SK-N-SH (cell line): Measurements from ENCODE around the gene SCYGR4. TPM values are rescaled to one million over a fixed set of nuclear protein-coding genes. Genes with fewer than 3 reads are reported as not detected.

Source experiments
- CTCF ChIA-PET: fragments of 300-600, 350-600 bp; formaldehyde crosslinking; extraction: SDS; loops from one replicate; lab custom pipeline; 2021; lab: Yijun Ruan, JAX
- POLR2A ChIA-PET: fragments of 350-600 bp; sonication (Branson Sonifier 250); formaldehyde crosslinking; extraction: SDS; loops from one replicate; lab custom pipeline; 2020; ENCODE audit warnings: antibody characterized with exemption, inconsistent platforms; lab: Yijun Ruan, JAX
- DNase-seq: peaks from one replicate; pipeline ENCODE4 v3.0.0; 2012
- H2AFZ ChIP-seq: fragments of 200-600 bp; sonication (generic); 2 replicates; pipeline ENCODE4 v1.8.1; 2016; ENCODE audit warnings: antibody characterized with exemption, mild to moderate bottlenecking, low read depth
- H3F3A ChIP-seq: fragments of 200-600 bp; sonication (generic); replicated peaks from 2 replicates; pipeline ENCODE3; 2016; ENCODE audit warnings: antibody characterized with exemption, mild to moderate bottlenecking; ENCODE audit not compliant: insufficient read depth
- H3K27ac ChIP-seq, 2 experiments: fragments of 200-500 bp in 1 of 2; fragments of 200-600 bp in 1 of 2; sonication (Bioruptor generic) in 1 of 2; sonication (generic), shearing (Covaris generic) in 1 of 2; 2 replicates each; pipeline versions ENCODE4 v1.5.1 to v1.6.1; 2014 to 2016; ENCODE audit warnings: low read depth in 2 of 2, inconsistent platforms in 1 of 2, low read length in 1 of 2, mild to moderate bottlenecking in 1 of 2, mixed read lengths in 1 of 2
- H3K27me3 ChIP-seq: fragments of 200-600 bp; sonication (generic), shearing (Covaris generic); 2 replicates; pipeline ENCODE4 v1.6.1; 2016; ENCODE audit warnings: mixed run types; ENCODE audit not compliant: insufficient read depth
- H3K36me3 ChIP-seq, 2 experiments: fragments of 200-500 bp in 1 of 2; fragments of 200-600 bp in 1 of 2; sonication (Bioruptor generic) in 1 of 2; sonication (generic) in 1 of 2; replicated peaks in 1 of 2; 2 replicates each; pipeline versions ENCODE3 to v1.5.1; 2014 to 2016; ENCODE audit warnings: low read length in 1 of 2, mild to moderate bottlenecking in 1 of 2; ENCODE audit not compliant: insufficient read depth in 2 of 2, control insufficient read depth in 1 of 2
- H3K4me1 ChIP-seq, 2 experiments: fragments of 200-500 bp in 1 of 2; fragments of 200-600 bp in 1 of 2; sonication (Bioruptor generic) in 1 of 2; sonication (generic), shearing (Covaris generic) in 1 of 2; 2 replicates each; pipeline versions ENCODE4 v1.5.1 to v1.6.1; 2014 to 2016; ENCODE audit warnings: low read depth in 1 of 2, low read length in 1 of 2, mixed run types in 1 of 2; ENCODE audit not compliant: insufficient read depth in 2 of 2, control insufficient read depth in 1 of 2
- H3K4me2 ChIP-seq: fragments of 200-600 bp; sonication (generic), shearing (Covaris generic); 2 replicates; pipeline ENCODE4 v1.6.1; 2017; ENCODE audit warnings: mixed run types
- H3K4me3 ChIP-seq, 2 experiments: fragments of 200-500 bp in 1 of 2; fragments of 200-600 bp in 1 of 2; sonication (Bioruptor generic) in 1 of 2; sonication (generic), shearing (Covaris generic) in 1 of 2; 2 replicates each; pipeline versions ENCODE4 v1.5.1 to v1.8.1; 2014 to 2016; ENCODE audit warnings: low read depth in 2 of 2, inconsistent platforms in 1 of 2, low read length in 1 of 2, mild to moderate bottlenecking in 1 of 2, mixed read lengths in 1 of 2, moderate library complexity in 1 of 2
- H3K79me2 ChIP-seq: fragments of 200-600 bp; sonication (generic); 2 replicates; pipeline ENCODE4 v1.8.1; 2017; ENCODE audit warnings: mild to moderate bottlenecking; ENCODE audit not compliant: insufficient read depth
- H3K9ac ChIP-seq: fragments of 200-600 bp; sonication (generic); 2 replicates; pipeline ENCODE4 v1.6.1; 2017; ENCODE audit warnings: mixed run types
- H3K9me2 ChIP-seq: fragments of 200-600 bp; sonication (generic); 2 replicates; pipeline ENCODE4 v1.6.1; 2017; ENCODE audit warnings: mixed run types
- H3K9me3 ChIP-seq: fragments of 200-600 bp; sonication (generic); 2 replicates; pipeline ENCODE4 v1.6.1; 2017; ENCODE audit warnings: mixed run types, mild to moderate bottlenecking, moderate library complexity
- H4K20me1 ChIP-seq: fragments of 200-600 bp; sonication (generic); 2 replicates; pipeline ENCODE4 v1.6.1; 2017; ENCODE audit warnings: mild to moderate bottlenecking, mixed run types; ENCODE audit not compliant: insufficient read depth
- CHD2 ChIP-seq: fragments of 150-350 bp; IDR thresholded peaks from 2 replicates; pipeline ENCODE4 v1.6.1; 2018; ENCODE audit warnings: low read length; ENCODE audit not compliant: partially characterized antibody
- CTCF ChIP-seq: fragments of 200-600 bp; sonication (generic); IDR thresholded peaks from 2 replicates; pipeline ENCODE4 v1.6.1; 2017; ENCODE audit warnings: antibody characterized with exemption, mild to moderate bottlenecking, moderate library complexity
- FOSL2 ChIP-seq: IDR thresholded peaks from 2 replicates; pipeline ENCODE4 v1.4.0; 2012; ENCODE audit warnings: low read depth, mild to moderate bottlenecking, moderate library complexity, borderline replicate concordance
- FOXM1 ChIP-seq: IDR thresholded peaks from 2 replicates; pipeline ENCODE4 v1.4.0; 2012; ENCODE audit warnings: low read depth, mild to moderate bottlenecking
- GABPA ChIP-seq: IDR thresholded peaks from 2 replicates; pipeline ENCODE4 v1.4.0; 2012; ENCODE audit warnings: low read depth, mild to moderate bottlenecking
- GATA2 ChIP-seq: sonication (generic); formaldehyde crosslinking; IDR thresholded peaks from 2 replicates; pipeline ENCODE4 v1.5.0; 2020; ENCODE audit warnings: mild to moderate bottlenecking, missing genetic modification reagents
- IRF3 ChIP-seq: fragments of 150-350 bp; IDR thresholded peaks from 2 replicates; pipeline ENCODE4 v1.6.1; 2016; ENCODE audit warnings: mild to moderate bottlenecking, low read depth, low read length
- JUND ChIP-seq: IDR thresholded peaks from 2 replicates; pipeline ENCODE4 v1.4.0; 2012
- MEF2A ChIP-seq: IDR thresholded peaks from 2 replicates; pipeline ENCODE4 v1.4.0; 2012; ENCODE audit warnings: low read depth, borderline replicate concordance
- MXI1 ChIP-seq: IDR thresholded peaks from 2 replicates; pipeline ENCODE4 v1.6.1; 2012; ENCODE audit warnings: mild to moderate bottlenecking, low read depth, low read length, improper control_type of control experiment
- NFIC ChIP-seq: IDR thresholded peaks from 2 replicates; pipeline ENCODE4 v1.4.0; 2012; ENCODE audit warnings: borderline replicate concordance
- NRF1 ChIP-seq: IDR thresholded peaks from 2 replicates; pipeline ENCODE4 v1.6.1; 2012; ENCODE audit warnings: low read depth, mild to moderate bottlenecking, low read length
- RAD21 ChIP-seq: IDR thresholded peaks from 2 replicates; pipeline ENCODE4 v1.6.1; 2012; ENCODE audit warnings: mild to moderate bottlenecking, low read length
- RCOR1 ChIP-seq: fragments of 150-350 bp; IDR thresholded peaks from 2 replicates; pipeline ENCODE4 v1.6.1; 2017; ENCODE audit warnings: antibody characterized with exemption, low read length
- RFX5 ChIP-seq: IDR thresholded peaks from 2 replicates; pipeline ENCODE4 v1.6.1; 2012; ENCODE audit warnings: mild to moderate bottlenecking, improper control_type of control experiment, low read length
- SIN3A ChIP-seq: IDR thresholded peaks from 2 replicates; pipeline ENCODE4 v1.6.1; 2012; ENCODE audit warnings: low read depth, mild to moderate bottlenecking, low read length, moderate library complexity, borderline replicate concordance
- SMC3 ChIP-seq: IDR thresholded peaks from 2 replicates; pipeline ENCODE4 v1.6.1; 2012; ENCODE audit warnings: low read depth, low read length, improper control_type of control experiment
- TAF1 ChIP-seq: IDR thresholded peaks from 2 replicates; pipeline ENCODE4 v1.6.1; 2012; ENCODE audit warnings: low read depth, mild to moderate bottlenecking, low read length, moderate library complexity, borderline replicate concordance
- TEAD4 ChIP-seq: IDR thresholded peaks from 2 replicates; pipeline ENCODE4 v1.4.0; 2012; ENCODE audit warnings: mild to moderate bottlenecking, borderline replicate concordance; ENCODE audit not compliant: insufficient read depth
- USF2 ChIP-seq: fragments of 150-350 bp; IDR thresholded peaks from 2 replicates; pipeline ENCODE4 v1.6.1; 2017; ENCODE audit warnings: antibody characterized with exemption, low read length, low read depth, borderline replicate concordance
- WGBS: methylation state at CpG from one replicate; pipeline ENCODE4 v1.1.6; 2017; ENCODE audit warnings: low lambda C conversion rate; 5-methylcytosine and 5-hydroxymethylcytosine counted together
- polyA plus RNA-seq, 3 experiments: library from polyadenylated mRNA; depleted of rRNA; stranded (reverse); fragments of >200 nt; gene quantifications; 2 replicates each; pipeline ENCODE4 v1.2.3, GENCODE V29; 2012
- TF ChIP-seq, protein P1 (sequence below): IDR thresholded peaks from 2 replicates; pipeline ENCODE4 v1.4.0; 2012; ENCODE audit warnings: low read depth
- TF ChIP-seq, protein P2 (sequence below): IDR thresholded peaks from 2 replicates; pipeline ENCODE4 v1.4.0; 2012; ENCODE audit warnings: low read depth, borderline replicate concordance
- TF ChIP-seq, protein P3 (sequence below): IDR thresholded peaks from 2 replicates; pipeline ENCODE4 v1.4.0; 2012; ENCODE audit warnings: low read depth, borderline replicate concordance

The SCYGR4 gene
- polyA plus RNA-seq, 1 of the 3 experiments (the other 2 are of a cell fraction), result not detected

DNA sequence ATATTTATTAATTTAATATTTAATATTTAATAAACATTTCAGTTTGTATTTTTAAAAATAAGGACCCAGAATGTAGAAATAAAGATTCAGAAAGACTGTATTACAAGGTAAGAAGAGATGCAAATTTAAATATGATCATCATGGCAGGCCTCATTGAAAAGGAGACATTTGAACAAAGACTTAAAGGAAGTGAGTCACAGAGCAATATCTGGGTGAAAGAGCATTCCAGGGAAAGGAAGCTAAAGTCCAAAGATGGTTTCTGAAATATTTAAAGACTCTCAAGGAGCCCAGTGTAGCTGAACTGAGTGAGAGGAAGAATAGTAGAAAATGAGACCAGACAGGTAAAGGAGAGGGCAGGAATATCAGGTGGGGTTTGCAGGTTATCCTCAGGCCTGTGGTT, 5.9 kb downstream of the SCYGR4 start (continued):
- TF ChIP-seq CTCF (no peak), IRF3 (no peak), MEF2A (no peak), GATA2 (no peak), JUND (peak; percentile 45), FOXM1 (no peak), SMC3 (no peak)
- TF ChIP-seq, protein P1, sequence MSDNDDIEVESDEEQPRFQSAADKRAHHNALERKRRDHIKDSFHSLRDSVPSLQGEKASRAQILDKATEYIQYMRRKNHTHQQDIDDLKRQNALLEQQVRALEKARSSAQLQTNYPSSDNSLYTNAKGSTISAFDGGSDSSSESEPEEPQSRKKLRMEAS, result no peak
- TF ChIP-seq, protein P2, sequence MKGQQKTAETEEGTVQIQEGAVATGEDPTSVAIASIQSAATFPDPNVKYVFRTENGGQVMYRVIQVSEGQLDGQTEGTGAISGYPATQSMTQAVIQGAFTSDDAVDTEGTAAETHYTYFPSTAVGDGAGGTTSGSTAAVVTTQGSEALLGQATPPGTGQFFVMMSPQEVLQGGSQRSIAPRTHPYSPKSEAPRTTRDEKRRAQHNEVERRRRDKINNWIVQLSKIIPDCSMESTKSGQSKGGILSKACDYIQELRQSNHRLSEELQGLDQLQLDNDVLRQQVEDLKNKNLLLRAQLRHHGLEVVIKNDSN, result no peak

DNA sequence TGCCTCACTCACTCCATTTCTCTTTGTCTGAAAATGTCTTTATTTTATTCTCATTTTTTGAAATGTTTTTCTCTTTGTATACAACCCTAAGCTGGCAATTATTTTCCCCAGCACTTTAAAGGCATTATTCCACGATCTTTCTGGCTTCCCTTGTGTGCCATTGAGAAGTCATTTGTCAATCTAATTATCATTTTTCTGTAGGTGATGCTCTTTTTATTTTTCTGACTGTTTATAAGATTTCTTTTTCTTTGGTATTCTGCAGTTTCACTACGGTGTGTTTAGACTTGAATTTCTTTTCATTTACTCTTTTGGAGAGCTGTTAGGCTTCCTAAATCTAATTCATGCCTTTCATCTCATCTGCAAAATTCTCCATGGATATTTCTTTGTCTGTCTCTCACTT, 8.1 kb downstream of the SCYGR4 start:
- CTCF ChIA-PET, result no interaction called here
- Histone ChIP-seq H3K9me3 (no peaks in the 10 kb centered on the region), H4K20me1 (no peaks in the 10 kb centered on the region), H2AFZ (no peak overlapping the region), H3K79me2 (no peaks in the 10 kb centered on the region), H3K9ac (no peak overlapping the region), H3K36me3 (no peaks in the 10 kb centered on the region), H3F3A (no peaks in the 10 kb centered on the region), H3K9me2 (no peaks in the 10 kb centered on the region), H3K4me3 (no peak overlapping the region), H3K27ac (no peak overlapping the region), H3K4me2 (no peak overlapping the region), H3K27me3 (no peaks in the 10 kb centered on the region), H3K4me1 (peaks cover 0 to 5% of the 10 kb centered on the region in 2 experiments; a peak in 1 of 4 replicates)
- no peak for TF ChIP-seq GATA2
- TF ChIP-seq USF2, result no peak
- no peak for TF ChIP-seq IRF3
- TF ChIP-seq FOXM1, result no peak
- no peak for TF ChIP-seq SIN3A
- no peak for TF ChIP-seq JUND
- TF ChIP-seq TEAD4, result no peak
- TF ChIP-seq NRF1, result no peak
- no peak for TF ChIP-seq GABPA
- TF ChIP-seq CHD2, result no peak
- no peak for TF ChIP-seq RFX5
- TF ChIP-seq, protein P1, result no peak
- TF ChIP-seq RCOR1, result no peak
- no peak for TF ChIP-seq MXI1
- no peak for TF ChIP-seq RAD21
- no peak for TF ChIP-seq FOSL2
- no peak for TF ChIP-seq MEF2A
- TF ChIP-seq, protein P3, sequence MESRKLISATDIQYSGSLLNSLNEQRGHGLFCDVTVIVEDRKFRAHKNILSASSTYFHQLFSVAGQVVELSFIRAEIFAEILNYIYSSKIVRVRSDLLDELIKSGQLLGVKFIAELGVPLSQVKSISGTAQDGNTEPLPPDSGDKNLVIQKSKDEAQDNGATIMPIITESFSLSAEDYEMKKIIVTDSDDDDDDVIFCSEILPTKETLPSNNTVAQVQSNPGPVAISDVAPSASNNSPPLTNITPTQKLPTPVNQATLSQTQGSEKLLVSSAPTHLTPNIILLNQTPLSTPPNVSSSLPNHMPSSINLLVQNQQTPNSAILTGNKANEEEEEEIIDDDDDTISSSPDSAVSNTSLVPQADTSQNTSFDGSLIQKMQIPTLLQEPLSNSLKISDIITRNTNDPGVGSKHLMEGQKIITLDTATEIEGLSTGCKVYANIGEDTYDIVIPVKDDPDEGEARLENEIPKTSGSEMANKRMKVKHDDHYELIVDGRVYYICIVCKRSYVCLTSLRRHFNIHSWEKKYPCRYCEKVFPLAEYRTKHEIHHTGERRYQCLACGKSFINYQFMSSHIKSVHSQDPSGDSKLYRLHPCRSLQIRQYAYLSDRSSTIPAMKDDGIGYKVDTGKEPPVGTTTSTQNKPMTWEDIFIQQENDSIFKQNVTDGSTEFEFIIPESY, result no peak
- no peak for TF ChIP-seq NFIC
- TF ChIP-seq TAF1, result no peak
- POLR2A ChIA-PET, result no interaction called here
- 34% methylated on average over 2 of the region's 2 CpGs for WGBS
- no peak for DNase-seq
